Osteoblast (primary cell): ENCODE results near the gene SMARCA4. TPM values are rescaled to one million over a fixed set of nuclear protein-coding genes. Genes with fewer than 3 reads are reported as not detected.
A peak's percentile ranks its signal among the peaks of the same experiment; 100 is the strongest.

Source experiments
- DNase-seq: peaks from one replicate; pipeline ENCODE4 v3.0.0; 2011; ENCODE audit warnings: low spot score, mixed read lengths; ENCODE audit not compliant: insufficient read length; ENCODE audit errors: missing footprints
- H2AFZ ChIP-seq: 2 replicates; pipeline ENCODE4 v1.6.0; 2011; ENCODE audit warnings: mild to moderate bottlenecking, low read length
- H3K27ac ChIP-seq: 2 replicates; pipeline ENCODE4 v1.5.1; 2011; ENCODE audit warnings: mild to moderate bottlenecking, low read depth, low read length, moderate library complexity
- H3K27me3 ChIP-seq: 2 replicates; pipeline ENCODE4 v1.6.0; 2012; ENCODE audit warnings: mild to moderate bottlenecking, control low read depth, inconsistent platforms, low read length, moderate library complexity; ENCODE audit not compliant: insufficient read depth
- H3K36me3 ChIP-seq: 2 replicates; pipeline ENCODE4 v1.5.1; 2011; ENCODE audit warnings: mild to moderate bottlenecking, low read length, control low read depth, moderate library complexity; ENCODE audit not compliant: insufficient read depth
- H3K4me1 ChIP-seq: 2 replicates; pipeline ENCODE4 v1.5.1; 2011; ENCODE audit warnings: mild to moderate bottlenecking, low read length, control low read depth, moderate library complexity; ENCODE audit not compliant: insufficient read depth
- H3K4me2 ChIP-seq: 2 replicates; pipeline ENCODE4 v1.6.0; 2011; ENCODE audit warnings: mild to moderate bottlenecking, low read length; ENCODE audit not compliant: insufficient read depth
- H3K4me3 ChIP-seq: fragments of 200-600 bp; sonication (generic); 3 replicates; pipeline ENCODE4 v1.5.1; 2012; ENCODE audit warnings: mild to moderate bottlenecking, low read length, inconsistent platforms; ENCODE audit not compliant: insufficient read depth
- H3K79me2 ChIP-seq: 2 replicates; pipeline ENCODE4 v1.6.0; 2012; ENCODE audit warnings: mild to moderate bottlenecking, low read length, control low read depth, inconsistent platforms; ENCODE audit not compliant: insufficient read depth
- H3K9me3 ChIP-seq: 2 replicates; pipeline ENCODE4 v1.5.1; 2011; ENCODE audit warnings: low read depth, low read length, control low read depth
- H4K20me1 ChIP-seq: 2 replicates; pipeline ENCODE4 v1.6.0; 2012; ENCODE audit warnings: mild to moderate bottlenecking, low read length, control low read depth; ENCODE audit not compliant: insufficient read depth
- total RNA-seq: library from RNA; depleted of rRNA; stranded (reverse); fragments of >200 nt; gene quantifications from 2 replicates; pipeline ENCODE4 v1.2.3, GENCODE V29; 2012
- TF ChIP-seq, protein P1 (sequence below): IDR thresholded peaks from 2 replicates; pipeline ENCODE4 v1.5.1; 2011; ENCODE audit warnings: mild to moderate bottlenecking, low read depth, low read length, moderate library complexity; ENCODE audit errors: extremely low read depth

The SMARCA4 gene
- total RNA-seq, 1 donor: 52.8 TPM

GRCh38 chr19:11078893-11079292, 118.1 kb downstream of the SMARCA4 start:
- no peaks in the 10 kb centered on the region for H3K27me3 ChIP-seq
- no peak overlapping the region for H3K4me3 ChIP-seq
- H3K4me2 ChIP-seq: no peak overlapping the region
- no peaks in the 10 kb centered on the region for H3K9me3 ChIP-seq
- no peak overlapping the region for H2AFZ ChIP-seq
- H3K27ac ChIP-seq: no peak overlapping the region
- H4K20me1 ChIP-seq: no peaks in the 10 kb centered on the region
- peaks cover 2% of the 10 kb centered on the region for H3K4me1 ChIP-seq
- no peaks in the 10 kb centered on the region for H3K36me3 ChIP-seq
- no peaks in the 10 kb centered on the region for H3K79me2 ChIP-seq
- TF ChIP-seq, protein P1, sequence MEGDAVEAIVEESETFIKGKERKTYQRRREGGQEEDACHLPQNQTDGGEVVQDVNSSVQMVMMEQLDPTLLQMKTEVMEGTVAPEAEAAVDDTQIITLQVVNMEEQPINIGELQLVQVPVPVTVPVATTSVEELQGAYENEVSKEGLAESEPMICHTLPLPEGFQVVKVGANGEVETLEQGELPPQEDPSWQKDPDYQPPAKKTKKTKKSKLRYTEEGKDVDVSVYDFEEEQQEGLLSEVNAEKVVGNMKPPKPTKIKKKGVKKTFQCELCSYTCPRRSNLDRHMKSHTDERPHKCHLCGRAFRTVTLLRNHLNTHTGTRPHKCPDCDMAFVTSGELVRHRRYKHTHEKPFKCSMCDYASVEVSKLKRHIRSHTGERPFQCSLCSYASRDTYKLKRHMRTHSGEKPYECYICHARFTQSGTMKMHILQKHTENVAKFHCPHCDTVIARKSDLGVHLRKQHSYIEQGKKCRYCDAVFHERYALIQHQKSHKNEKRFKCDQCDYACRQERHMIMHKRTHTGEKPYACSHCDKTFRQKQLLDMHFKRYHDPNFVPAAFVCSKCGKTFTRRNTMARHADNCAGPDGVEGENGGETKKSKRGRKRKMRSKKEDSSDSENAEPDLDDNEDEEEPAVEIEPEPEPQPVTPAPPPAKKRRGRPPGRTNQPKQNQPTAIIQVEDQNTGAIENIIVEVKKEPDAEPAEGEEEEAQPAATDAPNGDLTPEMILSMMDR: no peak
- DNase-seq: no peak

- TF ChIP-seq, protein P1: no peak
- Histone ChIP-seq H3K4me2 (no peak overlapping the region), H3K27me3 (no peaks in the 10 kb centered on the region), H2AFZ (no peak overlapping the region), H3K4me1 (peaks cover 10% of the 10 kb centered on the region), H4K20me1 (no peaks in the 10 kb centered on the region), H3K79me2 (no peaks in the 10 kb centered on the region), H3K9me3 (no peaks in the 10 kb centered on the region), H3K4me3 (no peak overlapping the region), H3K36me3 (no peaks in the 10 kb centered on the region), H3K27ac (no peak overlapping the region)
- DNase-seq: peak; percentile 62
Measured at GRCh38 chr19:11079999-11080398, 119.2 kb downstream of the SMARCA4 start.

GRCh38 chr19:11087870-11088505, 127.2 kb downstream of the SMARCA4 start:
- Histone ChIP-seq H3K36me3 (peaks cover 3% of the 10 kb centered on the region), H3K27ac (peak overlapping the region; percentile 92), H3K27me3 (no peaks in the 10 kb centered on the region), H3K4me3 (no peak overlapping the region), H2AFZ (no peak overlapping the region), H3K4me2 (peak overlapping the region; percentile 98), H3K79me2 (peaks cover 24% of the 10 kb centered on the region), H3K4me1 (peaks cover 55% of the 10 kb centered on the region), H4K20me1 (peaks cover 8% of the 10 kb centered on the region), H3K9me3 (no peaks in the 10 kb centered on the region)
- no peak for DNase-seq
- TF ChIP-seq, protein P1: no peak

DNA sequence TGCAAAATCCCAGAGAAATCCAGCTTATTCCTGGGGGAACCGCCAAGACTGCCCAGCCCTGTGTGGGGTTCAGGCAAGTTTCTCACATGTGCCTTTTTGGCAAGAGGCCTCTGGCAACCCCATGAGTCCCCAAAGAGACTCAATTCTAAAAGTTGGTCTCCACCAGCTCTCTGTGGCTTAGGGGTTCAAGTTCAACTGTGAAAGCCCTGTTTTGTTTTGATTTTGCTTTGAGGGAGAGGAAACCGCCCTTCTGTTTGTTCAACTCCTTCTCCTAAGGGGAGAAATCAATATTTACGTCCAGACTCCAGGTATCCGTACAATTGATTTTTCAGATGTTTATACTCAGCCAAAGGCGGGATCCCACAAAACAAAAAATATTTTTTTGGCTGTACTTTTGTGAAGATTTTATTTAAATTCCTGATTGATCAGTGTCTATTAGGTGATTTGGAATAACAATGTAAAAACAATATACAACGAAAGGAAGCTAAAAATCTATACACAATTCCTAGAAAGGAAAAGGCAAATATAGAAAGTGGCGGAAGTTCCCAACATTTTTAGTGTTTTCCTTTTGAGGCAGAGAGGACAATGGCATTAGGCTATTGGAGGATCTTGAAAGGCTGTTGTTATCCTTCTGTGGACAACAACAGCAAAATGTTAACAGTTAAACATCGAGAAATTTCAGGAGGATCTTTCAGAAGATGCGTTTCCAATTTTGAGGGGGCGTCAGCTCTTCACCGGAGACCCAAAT, 127.8 kb downstream of the SMARCA4 start:
- peak overlapping the region; percentile 71 for H2AFZ ChIP-seq
- H4K20me1 ChIP-seq: peaks cover 8% of the 10 kb centered on the region
- peak; percentile 77 for DNase-seq
- TF ChIP-seq, protein P1: no peak
- H3K9me3 ChIP-seq: no peaks in the 10 kb centered on the region
- no peaks in the 10 kb centered on the region for H3K27me3 ChIP-seq
- H3K4me1 ChIP-seq: peaks cover 55% of the 10 kb centered on the region
- H3K4me3 ChIP-seq: peak overlapping the region; percentile 88
- H3K4me2 ChIP-seq: peak overlapping the region; percentile 98
- H3K36me3 ChIP-seq: peaks cover 10% of the 10 kb centered on the region
- H3K79me2 ChIP-seq: peaks cover 31% of the 10 kb centered on the region
- peak overlapping the region; percentile 92 for H3K27ac ChIP-seq
